ES-I3 (cell line): ENCODE data around the gene ITFG2.

Source experiments
- H3K36me3 ChIP-seq: 2 replicates; pipeline ENCODE4 v1.6.1; 2013; ENCODE audit warnings: mild to moderate bottlenecking, low read length, control low read depth, moderate library complexity; ENCODE audit not compliant: insufficient read depth
- H3K4me1 ChIP-seq: 2 replicates; pipeline ENCODE4 v1.6.1; 2013; ENCODE audit warnings: mild to moderate bottlenecking, control low read depth, low read length; ENCODE audit not compliant: insufficient read depth
- H3K9ac ChIP-seq: 2 replicates; pipeline ENCODE4 v1.6.1; 2013; ENCODE audit warnings: low read depth, mild to moderate bottlenecking, low read length, moderate library complexity
- H3K9me3 ChIP-seq: 2 replicates; pipeline ENCODE4 v1.6.1; 2013; ENCODE audit warnings: mild to moderate bottlenecking, low read length, moderate library complexity; ENCODE audit not compliant: control insufficient read depth, insufficient read depth

ITFG2 gene

DNA sequence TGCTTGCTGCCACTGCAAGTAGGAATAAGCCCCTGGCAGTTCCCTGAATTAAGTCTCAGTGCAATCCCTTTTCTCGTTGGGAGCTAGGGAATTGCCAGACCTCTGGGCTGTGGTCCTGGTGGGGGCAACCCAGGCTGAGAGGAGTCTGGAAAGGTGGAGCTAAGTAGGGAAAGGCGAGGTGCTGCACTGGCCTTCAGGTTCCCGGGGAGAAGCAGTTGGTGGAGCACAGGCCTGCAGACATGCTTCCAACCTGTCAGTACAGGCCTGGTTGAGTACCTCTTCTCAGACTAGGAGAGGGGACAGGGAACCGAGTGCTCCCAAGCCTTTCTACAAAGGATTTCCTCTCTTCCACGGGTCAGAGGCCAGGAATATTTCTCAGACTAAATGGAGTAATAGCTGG, 20.9 kb downstream of the ITFG2 start:
- Histone ChIP-seq H3K4me1 (peaks cover 15% of the 10 kb centered on the region; the same call in 1 of the 2 replicates), H3K9me3 (no peaks in the 10 kb centered on the region), H3K36me3 (no peaks in the 10 kb centered on the region), H3K9ac (no peak overlapping the region)

DNA sequence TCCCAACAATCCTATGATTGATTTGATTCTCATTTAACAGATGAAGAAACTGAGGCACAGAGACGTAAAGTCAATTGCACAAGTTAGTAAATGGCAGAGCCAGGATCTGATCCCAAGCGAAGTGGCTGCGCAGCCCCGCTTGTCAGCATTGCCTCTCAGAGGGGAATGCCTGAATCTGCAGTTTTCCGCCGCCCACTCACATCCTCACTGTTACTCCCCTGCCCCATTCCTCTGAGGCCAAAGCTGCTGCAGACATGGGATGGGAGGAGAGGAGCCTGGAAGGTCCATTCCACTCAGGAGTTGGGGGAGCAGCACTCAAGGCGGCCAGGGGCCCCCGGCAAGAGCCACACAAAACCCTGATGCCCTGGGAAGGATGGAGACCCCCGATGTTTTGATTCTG, 21.3 kb downstream of the ITFG2 start:
- H3K9me3 ChIP-seq: no peaks in the 10 kb centered on the region
- no peak overlapping the region for H3K9ac ChIP-seq
- peaks cover 15% of the 10 kb centered on the region; the same call in 1 of the 2 replicates for H3K4me1 ChIP-seq
- no peaks in the 10 kb centered on the region for H3K36me3 ChIP-seq

DNA sequence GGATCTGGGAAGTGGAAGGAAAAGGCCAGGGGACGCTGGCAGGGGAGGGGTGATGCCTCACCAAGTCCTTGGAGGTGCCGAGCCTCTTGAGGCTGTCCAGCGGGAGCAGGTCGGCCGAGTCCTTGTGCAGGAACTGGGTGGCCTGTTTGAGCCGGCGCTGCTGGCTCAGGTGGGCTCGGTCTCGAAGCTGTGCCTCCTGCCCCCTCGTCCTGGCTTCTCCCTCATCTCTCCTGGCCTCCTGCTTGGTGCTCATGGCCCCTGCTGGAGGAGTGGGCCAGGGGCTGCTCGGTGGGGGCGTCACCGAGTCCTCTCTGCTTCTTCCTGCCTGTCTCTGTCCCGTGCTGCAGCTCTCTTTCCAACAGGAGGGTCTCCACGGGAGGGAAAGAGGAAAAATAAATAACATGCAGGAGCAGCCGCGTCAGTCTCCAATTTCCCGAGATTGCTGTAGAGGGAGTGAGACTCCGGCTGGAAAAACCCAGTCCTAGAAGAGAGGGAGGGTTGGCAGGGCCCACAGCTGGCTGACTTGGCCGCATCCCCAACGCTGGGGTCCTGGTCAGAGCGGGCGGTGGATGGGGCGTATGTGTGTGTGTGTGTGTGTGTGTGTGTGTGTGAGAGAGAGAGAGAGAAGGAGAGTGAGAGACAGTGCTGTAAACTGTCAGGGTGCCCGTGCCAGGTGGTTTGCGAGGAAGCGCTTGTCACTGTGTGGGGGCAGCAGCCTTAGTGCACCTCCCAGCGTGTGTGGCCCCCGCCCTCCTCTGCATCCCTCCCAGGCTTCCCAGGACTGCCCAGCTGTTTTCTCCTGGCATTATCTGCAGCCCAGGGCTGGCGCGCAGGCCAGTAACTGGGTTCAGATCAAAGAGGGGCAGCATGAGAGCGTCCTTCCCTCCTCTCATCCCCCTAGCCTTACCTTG, 22.4 kb downstream of the ITFG2 start, which contains the start of gene NRIP2:
Gene NRIP2 (minus strand): TSS at position 455 of the 911 bp plus-strand sequence. CDS start 52 bp downstream, at position 403.
- peak within 1 kb of the TSS; percentile 8; the same call in 1 of the 2 replicates for H3K9ac ChIP-seq

DNA sequence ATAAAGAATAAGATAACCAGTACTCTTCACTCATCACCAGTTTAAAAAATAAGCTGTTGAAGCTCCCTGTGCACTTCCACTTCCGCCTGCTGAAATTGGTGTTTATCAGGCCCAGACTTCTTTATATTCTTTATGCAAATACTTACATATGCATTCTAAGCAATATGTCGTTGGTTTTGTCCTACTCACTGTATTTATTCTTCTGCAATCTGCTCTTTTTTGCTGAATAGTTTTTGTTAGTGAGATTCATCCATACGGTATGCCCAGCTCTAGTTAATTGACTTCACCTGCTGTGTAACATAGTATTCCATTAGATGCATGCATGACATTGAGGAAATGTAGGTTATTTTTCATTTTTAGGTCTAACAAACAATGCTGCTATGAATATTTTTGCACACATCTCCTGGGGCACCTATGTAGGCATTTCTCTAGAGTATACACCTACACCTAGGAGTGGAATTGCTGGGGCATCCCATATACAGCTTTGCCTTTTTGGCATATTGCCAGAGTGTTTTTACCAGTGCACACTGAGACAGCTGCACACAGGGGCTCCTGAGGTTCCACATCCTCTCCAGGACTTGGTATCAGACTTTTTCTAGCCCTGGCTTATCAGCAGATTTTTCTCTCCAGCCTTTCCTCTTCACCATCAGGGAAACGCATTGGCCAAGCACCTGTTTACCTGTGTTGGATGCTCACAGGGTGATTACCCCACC, 23.4 kb downstream of the ITFG2 start:
- peaks cover 2% of the 10 kb centered on the region; the same call in 1 of the 2 replicates for H3K36me3 ChIP-seq
- no peak overlapping the region for H3K9ac ChIP-seq
- no peaks in the 10 kb centered on the region for H3K9me3 ChIP-seq
- peaks cover 15% of the 10 kb centered on the region; the same call in 1 of the 2 replicates for H3K4me1 ChIP-seq

More for the DNA sequence above, 22.4 kb downstream of the ITFG2 start, which contains the start of gene NRIP2:
- Histone ChIP-seq H3K9me3 (no peaks in the 10 kb centered on the region), H3K36me3 (peaks cover 2% of the 10 kb centered on the region; the same call in 1 of the 2 replicates), H3K4me1 (peaks cover 15% of the 10 kb centered on the region; the same call in 1 of the 2 replicates)

DNA sequence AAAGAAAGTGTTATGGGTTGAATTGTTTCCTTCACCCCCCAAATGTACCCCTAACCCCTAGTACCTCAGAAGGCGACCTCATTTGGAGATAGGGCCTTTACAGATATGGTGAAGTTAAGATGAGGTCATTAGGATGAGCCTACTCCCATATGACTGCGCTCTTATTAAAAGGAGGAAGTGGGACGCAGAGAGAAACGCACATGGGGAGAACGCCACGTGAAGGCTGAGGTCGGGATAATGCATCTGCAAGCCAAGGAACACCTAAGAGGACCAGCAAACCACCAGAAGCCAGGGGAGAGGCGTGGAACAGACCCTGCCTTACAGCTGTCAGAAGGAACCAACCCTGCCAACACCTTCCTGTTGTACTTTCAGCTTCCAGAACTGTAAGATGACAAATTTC, 24.1 kb downstream of the ITFG2 start:
- Histone ChIP-seq H3K9me3 (no peaks in the 10 kb centered on the region), H3K4me1 (peaks cover 15% of the 10 kb centered on the region; the same call in 1 of the 2 replicates), H3K36me3 (peaks cover 2% of the 10 kb centered on the region; the same call in 1 of the 2 replicates), H3K9ac (no peak overlapping the region)

DNA sequence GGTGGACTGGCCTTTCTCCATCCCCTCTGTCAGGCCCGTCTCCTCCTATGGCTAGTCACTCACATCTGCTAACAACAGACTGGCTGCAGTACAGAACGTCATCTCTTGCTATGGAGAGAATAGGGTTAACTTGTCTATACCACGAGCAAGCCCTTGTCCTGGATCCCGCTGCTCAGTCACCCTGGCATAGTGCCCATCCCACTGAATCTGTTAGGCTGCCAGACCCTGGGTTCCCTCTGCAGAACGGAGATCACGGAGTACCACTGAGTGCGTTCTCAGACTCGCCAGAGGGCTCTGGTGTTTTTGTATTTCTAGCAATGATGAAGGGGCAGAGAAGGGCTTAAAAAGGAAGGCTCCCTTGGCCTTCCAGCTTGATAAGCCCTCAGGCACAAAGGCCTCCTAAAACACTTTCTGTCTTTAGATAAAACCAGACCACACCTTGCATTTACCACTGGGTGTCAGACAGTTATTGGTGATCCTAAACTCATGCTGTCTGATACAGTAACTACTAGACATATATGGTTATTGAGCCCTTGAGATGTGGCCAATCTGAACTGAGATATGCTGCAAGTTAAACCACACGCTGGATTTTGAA, 28.7 kb downstream of the ITFG2 start:
- peaks cover 2% of the 10 kb centered on the region; the same call in 1 of the 2 replicates for H3K36me3 ChIP-seq

DNA sequence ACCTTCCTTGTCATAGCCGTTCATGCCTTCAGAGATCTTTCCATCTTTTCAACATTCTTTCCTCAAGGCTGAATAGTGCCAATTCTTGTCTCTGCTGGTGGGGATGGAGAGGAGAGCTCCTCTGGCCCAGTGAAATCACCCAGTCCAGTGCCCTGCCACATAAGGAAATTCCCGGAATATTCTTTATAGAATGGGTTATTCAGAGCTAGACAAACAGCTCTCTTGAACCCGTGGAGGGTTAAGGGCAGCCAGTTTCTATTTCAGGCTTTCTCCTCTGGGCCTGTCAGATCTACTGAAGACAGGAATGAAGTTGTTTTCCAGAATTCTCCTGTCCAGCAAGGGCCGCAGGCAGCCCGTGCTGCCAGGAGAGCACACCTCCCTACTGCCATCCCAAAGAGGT, 30.5 kb downstream of the ITFG2 start:
- Histone ChIP-seq H3K9me3 (no peaks in the 10 kb centered on the region), H3K36me3 (peaks cover 2% of the 10 kb centered on the region; the same call in 1 of the 2 replicates)

More for the DNA sequence above, 28.7 kb downstream of the ITFG2 start:
- Histone ChIP-seq H3K9me3 (no peaks in the 10 kb centered on the region), H3K4me1 (peaks cover 6% of the 10 kb centered on the region; the same call in 1 of the 2 replicates), H3K9ac (no peak overlapping the region)

DNA sequence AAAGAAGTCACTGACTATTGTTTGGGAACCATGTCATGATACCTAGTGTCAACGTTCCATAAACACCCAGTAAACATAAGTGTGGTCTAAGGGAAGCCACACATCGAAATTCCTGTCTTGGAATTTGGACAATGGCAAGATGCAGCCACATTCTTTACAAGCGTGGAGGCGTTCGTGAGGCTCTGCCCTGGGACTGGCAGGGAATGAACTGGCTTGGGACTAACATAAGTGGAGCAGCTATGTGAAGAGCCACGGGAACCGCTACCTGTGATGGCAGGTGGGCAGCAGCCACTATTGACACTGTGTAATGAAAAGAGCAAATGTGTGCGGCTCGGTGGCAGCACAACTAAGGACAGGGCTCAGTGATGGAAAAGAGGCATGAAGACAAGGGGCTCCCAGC, 32.3 kb downstream of the ITFG2 start:
- peaks cover 10% of the 10 kb centered on the region; the same call in 1 of the 2 replicates for H3K4me1 ChIP-seq
- no peaks in the 10 kb centered on the region for H3K9me3 ChIP-seq
- no peak overlapping the region for H3K9ac ChIP-seq
- H3K36me3 ChIP-seq: peaks cover under 1% of the 10 kb centered on the region; the same call in 1 of the 2 replicates

More for the DNA sequence above, 30.5 kb downstream of the ITFG2 start:
- Histone ChIP-seq H3K4me1 (peaks cover 6% of the 10 kb centered on the region; the same call in 1 of the 2 replicates), H3K9ac (no peak overlapping the region)

DNA sequence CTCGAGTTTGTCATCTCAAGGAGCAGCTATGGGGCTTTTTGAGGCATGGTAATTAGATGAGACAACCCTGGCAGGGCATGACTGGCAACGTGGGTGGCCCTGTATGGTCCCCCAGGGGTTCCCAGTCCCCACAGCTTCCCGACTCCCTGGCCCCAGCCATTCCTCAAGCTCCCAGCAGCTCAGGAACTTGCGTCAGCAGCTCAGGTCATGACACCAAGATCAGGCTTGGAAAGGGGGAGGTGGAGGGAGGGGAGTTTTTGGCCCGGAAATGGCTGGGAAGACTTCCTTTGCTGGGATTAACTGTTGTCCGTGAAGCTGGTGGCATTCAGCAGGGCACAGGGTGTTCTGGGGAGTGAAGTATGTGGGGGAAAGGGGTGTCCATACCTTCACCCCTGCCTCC, 32.8 kb downstream of the ITFG2 start:
- Histone ChIP-seq H3K9ac (no peak overlapping the region), H3K9me3 (no peaks in the 10 kb centered on the region), H3K36me3 (no peaks in the 10 kb centered on the region), H3K4me1 (peaks cover 13% of the 10 kb centered on the region; the same call in 1 of the 2 replicates)

DNA sequence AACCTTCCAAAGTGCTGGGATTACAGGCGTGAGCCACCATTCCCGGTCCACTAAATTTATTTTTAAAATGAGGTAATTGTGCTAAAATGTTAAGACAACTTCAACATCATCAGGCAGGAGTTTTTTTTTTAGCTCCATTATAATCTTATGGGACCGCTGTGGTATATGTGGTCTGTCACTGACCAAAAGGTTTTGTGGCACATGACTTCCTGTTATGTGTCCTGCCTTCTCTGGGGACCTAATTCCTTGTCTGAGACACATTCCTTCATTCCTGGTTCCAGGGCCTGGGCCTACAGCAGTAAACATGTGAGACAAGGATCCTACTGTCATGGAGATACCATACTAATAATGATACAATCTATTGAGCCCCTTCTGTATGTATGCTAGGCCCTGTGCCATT, 39.5 kb downstream of the ITFG2 start:
- H3K36me3 ChIP-seq: no peaks in the 10 kb centered on the region

DNA sequence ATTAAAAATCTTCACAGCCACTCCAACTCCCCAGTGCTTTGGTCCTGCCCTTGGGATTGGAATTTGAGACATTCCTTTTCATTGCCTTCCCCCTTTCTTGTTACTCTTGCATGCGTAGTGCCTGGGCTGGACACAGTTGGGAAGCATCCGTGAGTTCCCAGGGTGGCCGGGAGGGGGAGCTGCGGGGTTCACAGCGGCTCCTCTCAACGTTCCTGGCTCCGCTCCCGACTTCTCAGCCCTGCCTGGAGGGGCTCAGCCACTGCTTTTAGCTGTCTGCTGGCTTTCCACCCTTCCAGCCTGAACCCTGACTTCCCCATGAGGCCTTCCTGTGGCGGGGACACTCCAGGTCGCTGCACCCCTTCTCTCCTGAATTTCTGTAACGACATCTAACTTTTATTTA, 41.2 kb downstream of the ITFG2 start:
- no peaks in the 10 kb centered on the region for H3K9me3 ChIP-seq
- H3K9ac ChIP-seq: no peak overlapping the region
- H3K36me3 ChIP-seq: no peaks in the 10 kb centered on the region; the same call in 1 of the 2 replicates
- H3K4me1 ChIP-seq: peaks cover 7% of the 10 kb centered on the region; the same call in 1 of the 2 replicates

More for the DNA sequence above, 39.5 kb downstream of the ITFG2 start:
- peaks cover 7% of the 10 kb centered on the region; the same call in 1 of the 2 replicates for H3K4me1 ChIP-seq
- H3K9me3 ChIP-seq: no peaks in the 10 kb centered on the region
- no peak overlapping the region for H3K9ac ChIP-seq

DNA sequence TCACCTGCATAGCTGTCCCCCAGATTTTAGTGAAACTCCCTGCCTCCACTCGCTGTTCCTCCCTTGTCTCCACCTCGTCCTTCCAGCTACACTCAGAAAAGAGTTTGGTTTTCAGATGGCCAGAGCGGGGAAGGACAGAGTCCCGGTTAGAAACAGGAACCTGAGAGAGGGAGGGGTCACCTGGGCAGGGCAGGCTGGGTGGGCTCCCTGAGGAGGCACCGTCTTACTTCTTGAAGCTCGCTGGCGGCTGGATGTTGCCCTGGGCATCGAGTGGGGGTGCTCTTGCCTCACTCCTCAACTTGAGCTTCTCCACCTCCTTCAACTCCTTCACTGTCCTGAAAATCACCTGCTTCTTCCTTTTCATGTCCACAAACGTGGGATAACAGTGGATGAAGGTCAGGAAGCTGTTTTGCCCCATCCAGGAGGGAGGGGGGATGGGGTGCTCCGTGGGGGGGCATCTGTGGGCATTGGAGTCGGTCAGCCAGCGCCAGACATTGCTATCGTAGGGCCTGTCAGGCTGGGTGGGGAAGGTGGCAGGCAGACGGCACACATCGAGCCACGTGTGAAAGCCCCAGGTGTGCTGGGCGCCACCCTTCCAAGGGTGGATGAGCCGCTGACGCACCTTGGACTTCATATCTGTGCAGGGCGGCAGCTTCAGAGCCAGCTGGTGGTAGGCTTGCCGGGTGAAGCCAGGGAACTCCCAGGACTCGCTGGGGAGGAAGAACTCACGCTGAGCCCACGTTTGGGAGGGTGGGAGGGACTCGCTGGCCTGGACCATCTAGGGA, 42.4 kb downstream of the ITFG2 start:
- Histone ChIP-seq H3K36me3 (peaks cover 9% of the 10 kb centered on the region), H3K9me3 (no peaks in the 10 kb centered on the region), H3K9ac (no peak overlapping the region), H3K4me1 (peaks cover 2% of the 10 kb centered on the region; the same call in 1 of the 2 replicates)

DNA sequence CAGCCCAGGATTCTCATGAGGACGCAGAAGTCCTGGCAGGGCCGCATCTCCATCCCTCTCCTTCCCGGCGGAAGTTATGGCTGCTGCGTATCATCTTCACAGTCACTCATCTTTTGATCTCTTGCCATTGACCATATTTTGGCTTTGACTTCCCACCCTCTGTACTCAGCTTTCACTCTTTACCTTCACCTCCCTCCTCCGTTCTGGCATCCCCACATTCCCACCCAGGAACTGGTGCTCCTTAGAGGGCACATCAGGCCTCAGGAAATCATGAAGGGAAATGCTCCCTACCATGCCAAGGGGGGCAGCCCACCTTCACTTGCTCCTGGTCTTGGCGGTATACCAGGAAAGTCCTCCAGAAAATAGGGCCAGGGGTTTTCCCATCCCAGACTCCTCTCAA, 43.1 kb downstream of the ITFG2 start:
- H3K9ac ChIP-seq: no peak overlapping the region
- H3K36me3 ChIP-seq: peaks cover 15% of the 10 kb centered on the region
- H3K4me1 ChIP-seq: no peaks in the 10 kb centered on the region

More for the DNA sequence above, 43.1 kb downstream of the ITFG2 start:
- H3K9me3 ChIP-seq: no peaks in the 10 kb centered on the region
